Measurements from ENCODE around the gene PLEKHG5. TPM values are rescaled to one million over a fixed set of nuclear protein-coding genes. Genes with fewer than 3 reads are reported as not detected.

Gene PLEKHG5
- polyA plus RNA-seq, 1 experiment: 4.3 TPM

- no peak for TF ChIP-seq CTCF (IDR thresholded peaks at IDR 0.05; ENCODE audit: insufficient read depth, low read depth, low read length)
- ChIA-PET POLR2A (no interaction called here), CTCF (interaction anchor here (1.1 to 2.3 kb wide), 3 partner anchors 11 to 21 kb away, joined by 3 to 13 read pairs (median 3); partner anchors contain the start of gene PLEKHG5)
- Histone ChIP-seq H3K36me3 (ENCODE audit: control insufficient read depth, insufficient read depth, low read length) (no peaks in the 10 kb centered on the region), H3K4me3 (ENCODE audit: low read depth, low read length) (no peak overlapping the region), H3K27me3 (ENCODE audit: control insufficient read depth, insufficient read depth, low read length) (no peaks in the 10 kb centered on the region)
- no peak for DNase-seq (ENCODE audit: low read depth)
Observed at GRCh38 chr1:6501279-6501813, 9.9 kb upstream of the PLEKHG5 start.

GRCh38 chr1:6500544-6501278 lies 9.2 kb upstream of the PLEKHG5 start:
- POLR2A ChIA-PET: no interaction called here
- CTCF ChIA-PET: interaction anchor here (0.5 to 2.3 kb wide), 3 partner anchors 10 to 218 kb away, joined by 3 to 13 read pairs (median 3); partner anchors contain the start of gene PLEKHG5
- H3K27me3 ChIP-seq (ENCODE audit: control insufficient read depth, insufficient read depth, low read length): no peaks in the 10 kb centered on the region
- no peak overlapping the region for H3K4me3 ChIP-seq (ENCODE audit: low read depth, low read length)
- DNase-seq (ENCODE audit: low read depth): no peak
- TF ChIP-seq CTCF (IDR thresholded peaks at IDR 0.05; ENCODE audit: insufficient read depth, low read depth, low read length): no peak
- H3K36me3 ChIP-seq (ENCODE audit: control insufficient read depth, insufficient read depth, low read length): no peaks in the 10 kb centered on the region

GRCh38 chr1:6499296-6499695 lies 7.8 kb upstream of the PLEKHG5 start:
- no peak for DNase-seq (ENCODE audit: low read depth)
- no peak for TF ChIP-seq CTCF (IDR thresholded peaks at IDR 0.05; ENCODE audit: insufficient read depth, low read depth, low read length)
- H3K36me3 ChIP-seq (ENCODE audit: control insufficient read depth, insufficient read depth, low read length): no peaks in the 10 kb centered on the region
- H3K27me3 ChIP-seq (ENCODE audit: control insufficient read depth, insufficient read depth, low read length): no peaks in the 10 kb centered on the region
- POLR2A ChIA-PET: no interaction called here
- H3K4me3 ChIP-seq (ENCODE audit: low read depth, low read length): no peak overlapping the region
- CTCF ChIA-PET: interaction anchor here (0.9 to 2.3 kb wide), 7 partner anchors 9 to 30 kb away, joined by 3 to 13 read pairs (median 3); partner anchors contain the start of gene PLEKHG5

GRCh38 chr1:6498576-6499111 lies 7.2 kb upstream of the PLEKHG5 start:
- ChIA-PET POLR2A (no interaction called here), CTCF (interaction anchor here (0.8 to 1.6 kb wide), 8 partner anchors 8 to 39 kb away, joined by 3 to 4 read pairs (median 3); no protein-coding TSS in a partner anchor)
- no peak for DNase-seq (ENCODE audit: low read depth)
- Histone ChIP-seq H3K36me3 (ENCODE audit: control insufficient read depth, insufficient read depth, low read length) (no peaks in the 10 kb centered on the region), H3K4me3 (ENCODE audit: low read depth, low read length) (no peak overlapping the region), H3K27me3 (ENCODE audit: control insufficient read depth, insufficient read depth, low read length) (no peaks in the 10 kb centered on the region)
- no peak for TF ChIP-seq CTCF (IDR thresholded peaks at IDR 0.05; ENCODE audit: insufficient read depth, low read depth, low read length)

- no peaks in the 10 kb centered on the region for H3K27me3 ChIP-seq (ENCODE audit: control insufficient read depth, insufficient read depth, low read length)
- no peak for DNase-seq (ENCODE audit: low read depth)
- H3K36me3 ChIP-seq (ENCODE audit: control insufficient read depth, insufficient read depth, low read length): no peaks in the 10 kb centered on the region
- POLR2A ChIA-PET: no interaction called here
- CTCF ChIA-PET: interaction anchor here (0.8 to 1.6 kb wide), 5 partner anchors 8 to 39 kb away, joined by 3 to 4 read pairs (median 3); no protein-coding TSS in a partner anchor
- no peak for TF ChIP-seq CTCF (IDR thresholded peaks at IDR 0.05; ENCODE audit: insufficient read depth, low read depth, low read length)
- peak overlapping the region; percentile 53 for H3K4me3 ChIP-seq (ENCODE audit: low read depth, low read length)
Observed at GRCh38 chr1:6497867-6498575, 6.6 kb upstream of the PLEKHG5 start.
